GM18505 (cell line): ENCODE results near the gene AKAP3.

ENCODE experiments used
- ATAC-seq: cut with Tn5 transposase; IDR thresholded peaks from one replicate; pipeline ENCODE4 v1.9.1; 2021; ENCODE audit not compliant: unreplicated experiment
- POLR2A ChIP-seq: IDR thresholded peaks from 4 replicates; pipeline ENCODE4 v1.6.1; 2011; ENCODE audit warnings: borderline replicate concordance; ENCODE audit not compliant: insufficient read depth, insufficient read length; ENCODE audit errors: extremely low read depth

AKAP3 gene

GRCh38 chr12:4586500-4586899 is 62.4 kb downstream of the AKAP3 start:
- ATAC-seq: no peak
- TF ChIP-seq POLR2A: no peak

- no peak for TF ChIP-seq POLR2A
- ATAC-seq: no peak
Measured at GRCh38 chr12:4584896-4585295, 64.0 kb downstream of the AKAP3 start.

- ATAC-seq: no peak
- TF ChIP-seq POLR2A: no peak
Measured at GRCh38 chr12:4584281-4584680, 64.6 kb downstream of the AKAP3 start.

GRCh38 chr12:4580281-4580688 is 68.6 kb downstream of the AKAP3 start:
- no peak for TF ChIP-seq POLR2A
- no peak for ATAC-seq

DNA sequence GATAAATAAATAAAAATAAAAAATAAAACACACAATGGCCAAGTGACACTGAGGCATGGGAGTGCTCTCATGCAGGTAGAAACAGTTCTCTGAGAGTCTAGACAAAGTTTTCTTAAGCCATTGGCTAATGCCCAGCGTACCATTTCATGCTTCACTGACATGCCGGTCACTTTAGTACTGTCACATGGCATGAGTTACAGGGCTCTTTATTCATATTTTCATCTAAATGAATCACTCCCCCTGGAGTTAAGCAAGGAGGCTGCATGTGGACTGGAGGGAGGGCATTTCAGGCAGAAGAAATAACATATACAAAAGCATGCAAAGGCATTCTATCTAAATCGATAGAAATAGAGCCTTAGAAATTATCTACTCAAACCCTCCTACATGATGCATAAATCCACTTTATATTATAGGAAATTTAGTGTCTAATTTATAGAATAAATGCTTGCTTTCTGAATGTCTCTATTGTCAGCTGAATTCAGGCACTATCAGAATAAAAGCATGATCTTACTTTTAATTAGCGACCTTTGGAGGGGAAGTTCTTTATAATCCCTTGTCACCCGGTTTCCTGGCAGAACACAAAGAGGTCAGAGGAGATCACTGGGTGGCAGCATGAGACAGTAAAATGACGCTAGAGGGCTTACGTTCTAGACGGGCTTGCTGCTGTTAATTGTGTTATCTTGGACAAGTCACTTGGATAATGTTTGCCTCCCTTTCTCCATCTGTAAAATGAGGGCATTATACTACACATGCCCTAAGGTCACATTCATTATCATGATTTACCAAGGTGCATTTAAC is 69.3 kb downstream of the AKAP3 start:
- TF ChIP-seq POLR2A: no peak

DNA sequence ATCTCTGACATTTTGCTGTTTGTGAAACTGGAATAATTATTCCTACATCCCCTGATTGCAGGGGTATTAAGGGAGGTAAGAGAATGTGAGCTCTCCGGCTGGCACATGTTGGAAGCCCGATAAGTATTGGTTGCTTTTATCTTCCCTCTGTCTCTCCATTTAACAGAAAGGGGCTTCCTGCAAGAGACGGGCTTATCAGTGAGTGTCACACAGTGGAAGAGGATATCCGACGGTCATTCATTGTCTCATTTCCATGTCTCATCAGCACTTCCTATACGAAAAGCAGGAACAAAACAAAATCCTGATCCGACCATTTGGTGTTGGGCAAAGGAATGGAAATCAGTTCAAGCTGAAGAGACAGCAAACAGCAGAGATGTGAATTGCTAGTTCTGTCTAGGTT is 76.2 kb downstream of the AKAP3 start:
- no peak for ATAC-seq
- no peak for TF ChIP-seq POLR2A

More for the DNA sequence above, 69.3 kb downstream of the AKAP3 start:
- ATAC-seq: no peak

DNA sequence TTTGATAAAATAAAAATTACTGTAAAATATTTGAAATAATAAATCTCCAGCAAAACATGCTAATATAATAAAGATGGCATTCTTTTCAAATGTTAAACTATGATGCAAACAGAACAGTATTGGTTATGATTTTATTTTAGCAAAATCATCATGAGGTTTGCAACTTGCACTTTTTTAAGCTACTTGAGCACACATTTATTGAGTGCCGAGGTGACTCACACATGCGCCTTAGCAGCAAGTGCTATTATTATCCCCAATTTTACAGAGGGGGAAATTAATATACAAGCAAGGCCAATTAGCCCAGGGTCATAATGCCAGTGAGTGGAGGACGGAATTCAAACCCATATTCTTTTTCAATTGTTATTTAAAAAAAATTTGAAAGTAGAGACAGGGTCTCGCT is 79.6 kb downstream of the AKAP3 start:
- no peak for TF ChIP-seq POLR2A
- no peak for ATAC-seq

DNA sequence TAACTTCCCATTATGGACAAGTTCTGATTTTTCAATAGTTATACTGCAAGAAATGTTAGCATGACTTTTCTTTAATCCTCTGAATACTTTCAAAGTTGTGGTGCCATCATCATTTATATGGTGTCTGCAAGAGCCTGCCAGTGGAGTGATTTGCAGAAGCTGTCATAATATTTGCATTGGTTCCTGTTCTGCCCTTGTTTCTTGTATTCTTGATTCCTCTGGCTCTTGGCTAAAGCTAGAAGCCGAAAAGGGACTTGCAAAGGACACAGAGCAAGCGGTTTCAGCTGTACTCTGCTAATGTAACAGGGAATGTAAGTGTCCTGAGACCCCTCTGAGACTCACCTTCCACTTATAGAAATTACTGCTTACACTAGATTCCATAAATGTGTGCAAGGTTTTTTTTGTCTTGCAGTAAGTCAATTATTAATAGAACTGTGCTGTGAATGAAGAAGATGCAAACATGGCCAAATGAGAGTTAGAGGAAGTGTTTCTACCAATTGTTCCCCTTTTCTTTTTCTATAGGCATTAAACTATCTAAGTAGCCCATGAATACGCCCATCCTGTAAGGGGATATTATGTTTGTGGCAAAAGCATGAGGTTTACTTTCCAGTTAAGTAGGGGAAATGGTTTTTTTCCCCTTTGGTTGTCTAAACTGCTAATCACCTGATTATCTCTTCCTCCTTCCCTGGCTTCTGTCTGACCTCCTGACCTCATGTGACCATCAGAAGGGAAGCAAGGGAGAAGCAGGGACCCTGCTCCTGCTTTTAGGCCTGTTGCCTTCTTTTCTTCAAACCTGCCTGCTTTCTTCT is 81.6 kb downstream of the AKAP3 start:
- TF ChIP-seq POLR2A: no peak
- ATAC-seq: peak; percentile 68

GRCh38 chr12:4566474-4566873 is 82.4 kb downstream of the AKAP3 start:
- peak; percentile 6 for ATAC-seq
- no peak for TF ChIP-seq POLR2A
